Myocyte (in vitro differentiated cells): Measurements from ENCODE around the gene OR1L8. TPM values are rescaled to one million over a fixed set of nuclear protein-coding genes. Genes with fewer than 3 reads are reported as not detected.

ENCODE experiments used
- DNase-seq: peaks from one replicate; pipeline ENCODE4 v3.0.0-alpha.2; 2012; ENCODE audit warnings: low read depth
- total RNA-seq: library from RNA; depleted of rRNA; stranded (reverse); fragments of >200 nt; gene quantifications from 2 replicates; pipeline ENCODE4 v1.2.3, GENCODE V29; 2014

OR1L8 gene
- total RNA-seq, 1 donor from 2014 or later: not detected

GRCh38 chr9:122518226-122518625 lies 65.0 kb downstream of the OR1L8 start:
- DNase-seq: no peak

Other genes with a start within 250 kb of the OR1L8 start
- 9.6 and 14.0 TPM in 2 replicates for gene PTGS1, start 212.4 kb downstream of the OR1L8 start, total RNA-seq
- not detected in 2 replicates for gene OR1J1, start 105.5 kb downstream of the OR1L8 start, total RNA-seq
- gene OR1J2, start 72.6 kb downstream of the OR1L8 start, total RNA-seq: not detected in 2 replicates
- not detected in 2 replicates for gene OR1J4, start 64.2 kb downstream of the OR1L8 start, total RNA-seq
- gene OR1N1, start 56.1 kb downstream of the OR1L8 start, total RNA-seq: not detected in 2 replicates
- not detected in 2 replicates for gene OR1N2, start 30.3 kb downstream of the OR1L8 start, total RNA-seq
- gene OR1Q1, start 31.4 kb upstream of the OR1L8 start, total RNA-seq: not detected in 2 replicates
- gene OR1B1, start 74.2 kb upstream of the OR1L8 start, total RNA-seq: not detected in 2 replicates
- gene OR1L1, start 78.3 kb upstream of the OR1L8 start, total RNA-seq: not detected in 2 replicates
- gene OR1L3, start 91.7 kb upstream of the OR1L8 start, total RNA-seq: not detected in 2 replicates
- gene OR1L4, start 140.6 kb upstream of the OR1L8 start, total RNA-seq: not detected in 2 replicates
- not detected in 2 replicates for gene OR1L6, start 158.9 kb upstream of the OR1L8 start, total RNA-seq
- gene OR5C1, start 205.5 kb upstream of the OR1L8 start, total RNA-seq: not detected in 2 replicates
- not detected in 2 replicates for gene OR1K1, start 216.7 kb upstream of the OR1L8 start, total RNA-seq
- gene PDCL, start 245.2 kb upstream of the OR1L8 start, total RNA-seq: 15.1 and 17.6 TPM in 2 replicates